ENCODE data around the gene SLC38A9. TPM values are rescaled to one million over a fixed set of nuclear protein-coding genes. Genes with fewer than 3 reads are reported as not detected.

SLC38A9 gene
- total and polyA plus RNA-seq, 2 of the 8 experiments (the other 6 are each of a cell fraction or from before 2014, with no cell fraction given): 29.2 to 43.7 TPM

Small RNA genes within 50 kb of the gene (small RNA-seq; reads per million reads assigned to genes)
- gene AC016632.1 (ENCODE audit: insufficient read depth): not detected

Other genes starting within 250 kb of the SLC38A9 start
- gene PLPP1, start 177.4 kb downstream of the SLC38A9 start, total RNA-seq (2021; fragmentation: NEBNext Ultra II Directional; extraction: Animal tissue kit (Norgen Biotek cat#: 25700)): 43.7 and 47.2 TPM in 2 replicates
- gene PLPP1, start 177.4 kb downstream of the SLC38A9 start, polyA plus RNA-seq (2011; rRNA removed): 66.4 and 91.3 TPM in 2 replicates
- 0.15 TPM in 1 of 2 replicates, not detected in the other for gene DDX4, start 25.7 kb upstream of the SLC38A9 start, total RNA-seq (2021; fragmentation: NEBNext Ultra II Directional; extraction: Animal tissue kit (Norgen Biotek cat#: 25700))
- 0.03 TPM in 1 of 2 replicates, not detected in the other for gene DDX4, start 25.7 kb upstream of the SLC38A9 start, polyA plus RNA-seq (2011; rRNA removed)
- gene IL31RA, start 139.0 kb upstream of the SLC38A9 start, total RNA-seq (2021; fragmentation: NEBNext Ultra II Directional; extraction: Animal tissue kit (Norgen Biotek cat#: 25700)): not detected in 2 replicates
- gene IL31RA, start 139.0 kb upstream of the SLC38A9 start, polyA plus RNA-seq (2011; rRNA removed): not detected in 2 replicates

Measured in H1 (cell line).